Lung microvascular endothelial cell (primary cell): ENCODE results near the gene TOB1. TPM values are rescaled to one million over a fixed set of nuclear protein-coding genes. Genes with fewer than 3 reads are reported as not detected.

Source experiments
- DNase-seq, 2 donors: peaks; one replicate each; pipeline versions ENCODE4 v3.0.0 to v3.0.0-alpha.2; 2010; ENCODE audit warnings: low read depth in 2 of 2
- total RNA-seq: library from RNA; depleted of rRNA; stranded (reverse); fragments of >200 nt; gene quantifications from 2 replicates; pipeline ENCODE4 v1.2.1, GENCODE V29; 2014

Gene TOB1
- total RNA-seq = 3.3 and 3.4 TPM in 2 replicates

- peak; percentile 97 to 98 for DNase-seq
These were observed at the start of gene TOB1 for GRCh38 chr17:50866261-50866949. TOB1 (minus strand) TSS chr17:50866354; CDS start chr17:50864017, 2,337 bp downstream.

- DNase-seq = no peak
These were observed 48.4 kb upstream of the TOB1 start for GRCh38 chr17:50914505-50915063.

GRCh38 chr17:50913120-50913519, 47.0 kb upstream of the TOB1 start:
- DNase-seq = no peak

GRCh38 chr17:50911890-50912289, 45.7 kb upstream of the TOB1 start:
- no peak for DNase-seq

- no peak for DNase-seq
These were observed 45.3 kb upstream of the TOB1 start for GRCh38 chr17:50911450-50911849.

GRCh38 chr17:50909765-50910605, 43.8 kb upstream of the TOB1 start:
- no peak for DNase-seq

- DNase-seq = peak in 1 of 2 donors; percentile 93
These were observed 43.0 kb upstream of the TOB1 start for GRCh38 chr17:50908860-50909764.

- DNase-seq = no peak
These were observed 42.1 kb upstream of the TOB1 start for GRCh38 chr17:50908140-50908859.

GRCh38 chr17:50906443-50906842, 40.3 kb upstream of the TOB1 start:
- DNase-seq = no peak

- no peak for DNase-seq
These were observed 39.3 kb upstream of the TOB1 start for GRCh38 chr17:50905460-50905803.

- no peak for DNase-seq
These were observed 38.6 kb upstream of the TOB1 start for GRCh38 chr17:50904518-50905459.

GRCh38 chr17:50903604-50904517, 37.7 kb upstream of the TOB1 start:
- no peak for DNase-seq

GRCh38 chr17:50902372-50903353, 36.5 kb upstream of the TOB1 start:
- DNase-seq = no peak

- no peak for DNase-seq
These were observed 34.3 kb upstream of the TOB1 start for GRCh38 chr17:50900383-50900892.

- DNase-seq = no peak
These were observed 33.6 kb upstream of the TOB1 start for GRCh38 chr17:50899559-50900319.

- no peak for DNase-seq
These were observed 32.9 kb upstream of the TOB1 start for GRCh38 chr17:50899005-50899460.
